Posterior cingulate gyrus (tissue), 11 donors: ENCODE data around the gene PAWR.
"Not testable (repeated sequence)": the region's sequence is repeated elsewhere in the genome, so short reads cannot be mapped to it uniquely, and the experiment has no call there.

Source experiments
- DNase-seq, 10 donors: peaks; one replicate each; pipeline versions ENCODE4 v3.0.0 to v3.0.0-alpha.2; 2020 to 2021; ENCODE audit warnings: mixed read lengths in 3 of 10
- intact Hi-C: fragments of 100-400 bp; cut with DNase I; formaldehyde crosslinking; loops from one replicate; pipeline ENCODE4 v1.15.1; 2023

The PAWR gene

GRCh38 chr12:79688376-79689060, 2.2 kb downstream of the PAWR start:
- no peak for DNase-seq
- intact Hi-C loops: no loop called here

- intact Hi-C loops: no loop called here
Observed at GRCh38 chr12:79687711-79688260, 3.0 kb downstream of the PAWR start.

GRCh38 chr12:79686171-79686570, 4.6 kb downstream of the PAWR start:
- no peak for DNase-seq
- intact Hi-C loops: no loop called here

More at GRCh38 chr12:79687711-79688260, 3.0 kb downstream of the PAWR start:
- no peak for DNase-seq

GRCh38 chr12:79685068-79685467, 5.7 kb downstream of the PAWR start:
- intact Hi-C loops: no loop called here
- DNase-seq: no peak

- intact Hi-C loops, DNase-seq: not testable (repeated sequence)
Observed at GRCh38 chr12:79684338-79684737, 6.4 kb downstream of the PAWR start.

GRCh38 chr12:79682593-79682992, 8.2 kb downstream of the PAWR start:
- DNase-seq: no peak
- intact Hi-C loops: no loop called here

- intact Hi-C loops: no loop called here
- DNase-seq: no peak
Observed at GRCh38 chr12:79681008-79681590, 9.7 kb downstream of the PAWR start.

GRCh38 chr12:79680051-79680450, 10.7 kb downstream of the PAWR start:
- intact Hi-C loops: no loop called here
- DNase-seq: no peak

- intact Hi-C loops: no loop called here
- no peak for DNase-seq
Observed at GRCh38 chr12:79678306-79678705, 12.5 kb downstream of the PAWR start.

- no peak for DNase-seq
- intact Hi-C loops: no loop called here
Observed at GRCh38 chr12:79677672-79678071, 13.1 kb downstream of the PAWR start.

GRCh38 chr12:79676579-79676978, 14.2 kb downstream of the PAWR start:
- intact Hi-C loops: no loop called here
- DNase-seq: no peak

GRCh38 chr12:79674629-79675028, 16.1 kb downstream of the PAWR start:
- intact Hi-C loops: no loop called here

GRCh38 chr12:79673354-79673753, 17.4 kb downstream of the PAWR start:
- DNase-seq: no peak
- intact Hi-C loops: no loop called here

More at GRCh38 chr12:79674629-79675028, 16.1 kb downstream of the PAWR start:
- DNase-seq: no peak

GRCh38 chr12:79668113-79668512, 22.7 kb downstream of the PAWR start:
- intact Hi-C loops: no loop called here
- no peak for DNase-seq

GRCh38 chr12:79665212-79665887, 25.4 kb downstream of the PAWR start:
- intact Hi-C loops: no loop called here
- no peak for DNase-seq

GRCh38 chr12:79664518-79664917, 26.2 kb downstream of the PAWR start:
- intact Hi-C loops: no loop called here
- DNase-seq: no peak

- intact Hi-C loops: no loop called here
- no peak for DNase-seq
Observed at GRCh38 chr12:79662046-79662811, 28.5 kb downstream of the PAWR start.

GRCh38 chr12:79661629-79662028, 29.1 kb downstream of the PAWR start:
- no peak for DNase-seq
- intact Hi-C loops: no loop called here

GRCh38 chr12:79659961-79660431, 30.8 kb downstream of the PAWR start:
- intact Hi-C loops: no loop called here
- DNase-seq: no peak

GRCh38 chr12:79658221-79658620, 32.5 kb downstream of the PAWR start:
- DNase-seq: no peak
- intact Hi-C loops: no loop called here

GRCh38 chr12:79657136-79657535, 33.6 kb downstream of the PAWR start:
- no peak for DNase-seq
- intact Hi-C loops: no loop called here
